Sigmoid colon (tissue), 7 donors: ENCODE data around the gene TECTA. TPM values are rescaled to one million over a fixed set of nuclear protein-coding genes. Genes with fewer than 3 reads are reported as not detected.

Source experiments
- DNase-seq: peaks from one replicate; pipeline ENCODE4 v3.0.0-alpha.2; 2019
- H3K27ac ChIP-seq, 4 donors: fragments of 200-600 bp; sonication (generic); one replicate each; pipeline ENCODE4 v1.5.1; 2016 to 2019; ENCODE audit warnings: mild to moderate bottlenecking in 1 of 4
- H3K27me3 ChIP-seq, 3 donors: fragments of 200-600 bp; sonication (generic); one replicate each; pipeline ENCODE4 v1.5.1; 2019; ENCODE audit warnings: mild to moderate bottlenecking in 1 of 3
- H3K36me3 ChIP-seq, 4 donors: fragments of 200-600 bp; sonication (generic); one replicate each; pipeline ENCODE4 v1.5.1; 2016 to 2019
- H3K4me1 ChIP-seq, 4 donors: fragments of 200-600 bp; sonication (generic); one replicate each; pipeline ENCODE4 v1.5.1; 2017 to 2019
- H3K4me3 ChIP-seq, 4 donors: fragments of 200-600 bp; sonication (generic); one replicate each; pipeline ENCODE4 v1.5.1; 2017 to 2019; ENCODE audit warnings: mild to moderate bottlenecking in 2 of 4, moderate library complexity in 1 of 4
- H3K9me3 ChIP-seq, 4 donors: fragments of 200-600 bp in 3 of 4; sonication (generic) in 3 of 4; one replicate each; pipeline versions ENCODE4 v1.5.1 to v1.6.1; 2013 to 2019
- EP300 ChIP-seq, 4 donors: sonication (generic); formaldehyde crosslinking; IDR thresholded peaks; one replicate each; pipeline ENCODE4 v1.6.1; 2017; ENCODE audit warnings: antibody characterized with exemption in 4 of 4
- POLR2A ChIP-seq, 2 donors: fragments of 450-650 bp; IDR thresholded peaks; one replicate each; pipeline ENCODE4 v1.6.1; 2016; ENCODE audit warnings: antibody characterized with exemption in 2 of 2, mild to moderate bottlenecking in 2 of 2, moderate library complexity in 2 of 2
- POLR2AphosphoS5 ChIP-seq, 4 donors: sonication (generic); formaldehyde crosslinking; IDR thresholded peaks; one replicate each; pipeline ENCODE4 v1.6.1; 2017; ENCODE audit warnings: antibody characterized with exemption in 4 of 4
- WGBS, 2 donors: extraction: QIAGEN DNeasy Blood & Tissue Kit; methylation state at CpG; one replicate each; pipeline ENCODE4 v1.1.7; 2013; 5-methylcytosine and 5-hydroxymethylcytosine counted together
- intact Hi-C: fragments of 100-400 bp; cut with DNase I; formaldehyde crosslinking; loops from one replicate; pipeline ENCODE4 v1.15.1; 2023
- polyA plus RNA-seq, 3 donors: library from polyadenylated mRNA; stranded (reverse); fragments of 200-250 nt; gene quantifications; one replicate each; pipeline ENCODE4 v1.2.3, GENCODE V29; 2013
- total RNA-seq, 4 donors: library from RNA; depleted of rRNA; stranded (reverse); fragments of >200 nt; gene quantifications; one replicate each; pipeline ENCODE4 v1.1.0, GENCODE V29; 2016
- TF ChIP-seq, protein P1 (sequence below), 4 experiments: fragments of 450-650 bp in 3 of 4; fragments of 200-600 bp in 1 of 4; IDR thresholded peaks; one replicate each; pipeline ENCODE4 v1.5.1; 2016 to 2019; ENCODE audit warnings: antibody characterized with exemption in 4 of 4, mild to moderate bottlenecking in 3 of 4, moderate library complexity in 2 of 4
- donor health status: healthy with polysubstance abuse.
- donor health status: Bipolar disorder and iron deficiency.
- donor health status: healthy.

TECTA gene, protein sequence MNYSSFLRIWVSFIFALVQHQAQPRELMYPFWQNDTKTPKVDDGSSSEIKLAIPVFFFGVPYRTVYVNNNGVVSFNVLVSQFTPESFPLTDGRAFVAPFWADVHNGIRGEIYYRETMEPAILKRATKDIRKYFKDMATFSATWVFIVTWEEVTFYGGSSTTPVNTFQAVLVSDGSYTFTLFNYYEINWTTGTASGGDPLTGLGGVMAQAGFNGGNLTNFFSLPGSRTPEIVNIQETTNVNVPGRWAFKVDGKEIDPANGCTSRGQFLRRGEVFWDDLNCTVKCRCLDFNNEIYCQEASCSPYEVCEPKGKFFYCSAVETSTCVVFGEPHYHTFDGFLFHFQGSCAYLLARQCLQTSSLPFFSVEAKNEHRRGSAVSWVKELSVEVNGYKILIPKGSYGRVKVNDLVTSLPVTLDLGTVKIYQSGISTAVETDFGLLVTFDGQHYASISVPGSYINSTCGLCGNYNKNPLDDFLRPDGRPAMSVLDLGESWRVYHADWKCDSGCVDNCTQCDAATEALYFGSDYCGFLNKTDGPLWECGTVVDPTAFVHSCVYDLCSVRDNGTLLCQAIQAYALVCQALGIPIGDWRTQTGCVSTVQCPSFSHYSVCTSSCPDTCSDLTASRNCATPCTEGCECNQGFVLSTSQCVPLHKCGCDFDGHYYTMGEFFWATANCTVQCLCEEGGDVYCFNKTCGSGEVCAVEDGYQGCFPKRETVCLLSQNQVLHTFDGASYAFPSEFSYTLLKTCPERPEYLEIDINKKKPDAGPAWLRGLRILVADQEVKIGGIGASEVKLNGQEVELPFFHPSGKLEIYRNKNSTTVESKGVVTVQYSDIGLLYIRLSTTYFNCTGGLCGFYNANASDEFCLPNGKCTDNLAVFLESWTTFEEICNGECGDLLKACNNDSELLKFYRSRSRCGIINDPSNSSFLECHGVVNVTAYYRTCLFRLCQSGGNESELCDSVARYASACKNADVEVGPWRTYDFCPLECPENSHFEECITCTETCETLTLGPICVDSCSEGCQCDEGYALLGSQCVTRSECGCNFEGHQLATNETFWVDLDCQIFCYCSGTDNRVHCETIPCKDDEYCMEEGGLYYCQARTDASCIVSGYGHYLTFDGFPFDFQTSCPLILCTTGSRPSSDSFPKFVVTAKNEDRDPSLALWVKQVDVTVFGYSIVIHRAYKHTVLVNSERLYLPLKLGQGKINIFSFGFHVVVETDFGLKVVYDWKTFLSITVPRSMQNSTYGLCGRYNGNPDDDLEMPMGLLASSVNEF (N-terminal part only)
- total RNA-seq = 1 to 10 TPM in 3 of 4 donors, under 1 TPM in 1; 0.82 to 3.9 (median 1.3) TPM
- polyA plus RNA-seq = under 1 TPM in 1 of 3 donors, not detected in 2; 0.28 TPM

DNA sequence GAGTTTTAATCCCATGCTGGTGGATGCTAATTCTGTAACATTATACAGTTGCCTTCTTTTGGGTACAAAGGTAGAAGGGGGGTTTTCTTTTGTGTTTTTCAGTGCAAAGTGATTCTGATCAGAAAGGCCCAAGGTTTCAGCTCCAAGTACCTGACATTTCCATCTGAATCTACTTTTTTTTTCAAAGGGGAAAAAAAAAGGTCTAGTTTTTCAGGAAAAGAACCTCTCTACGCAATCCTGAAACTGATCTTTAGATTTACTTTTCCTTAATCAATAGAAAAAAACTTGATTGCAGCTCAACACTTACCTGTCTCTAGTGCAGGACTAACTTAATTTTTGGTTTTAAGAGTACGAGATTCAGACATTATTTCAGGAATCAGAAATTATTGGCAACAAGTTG lies at the start of gene TECTA:
TSS of gene TECTA (plus strand) at position 301 of the 400 bp plus-strand sequence. CDS start 1,423 bp downstream, outside the sequence.
- H3K9me3 ChIP-seq = no peaks in the 10 kb centered on the region
- H3K27ac ChIP-seq = no peak within 1 kb of the TSS
- TF ChIP-seq POLR2AphosphoS5 (IDR thresholded peaks at IDR 0.05) = no peak
- TF ChIP-seq POLR2A (IDR thresholded peaks at IDR 0.05) = no peak
- TF ChIP-seq EP300 (IDR thresholded peaks at IDR 0.05) = no peak
- TF ChIP-seq, protein P1, sequence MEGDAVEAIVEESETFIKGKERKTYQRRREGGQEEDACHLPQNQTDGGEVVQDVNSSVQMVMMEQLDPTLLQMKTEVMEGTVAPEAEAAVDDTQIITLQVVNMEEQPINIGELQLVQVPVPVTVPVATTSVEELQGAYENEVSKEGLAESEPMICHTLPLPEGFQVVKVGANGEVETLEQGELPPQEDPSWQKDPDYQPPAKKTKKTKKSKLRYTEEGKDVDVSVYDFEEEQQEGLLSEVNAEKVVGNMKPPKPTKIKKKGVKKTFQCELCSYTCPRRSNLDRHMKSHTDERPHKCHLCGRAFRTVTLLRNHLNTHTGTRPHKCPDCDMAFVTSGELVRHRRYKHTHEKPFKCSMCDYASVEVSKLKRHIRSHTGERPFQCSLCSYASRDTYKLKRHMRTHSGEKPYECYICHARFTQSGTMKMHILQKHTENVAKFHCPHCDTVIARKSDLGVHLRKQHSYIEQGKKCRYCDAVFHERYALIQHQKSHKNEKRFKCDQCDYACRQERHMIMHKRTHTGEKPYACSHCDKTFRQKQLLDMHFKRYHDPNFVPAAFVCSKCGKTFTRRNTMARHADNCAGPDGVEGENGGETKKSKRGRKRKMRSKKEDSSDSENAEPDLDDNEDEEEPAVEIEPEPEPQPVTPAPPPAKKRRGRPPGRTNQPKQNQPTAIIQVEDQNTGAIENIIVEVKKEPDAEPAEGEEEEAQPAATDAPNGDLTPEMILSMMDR (IDR thresholded peaks at IDR 0.05) = no peak
- no peaks in the 10 kb centered on the region for H3K36me3 ChIP-seq
- no peaks in the 10 kb centered on the region for H3K27me3 ChIP-seq
- WGBS, 2 donors = 93 to 94% methylated on average over 2 of the region's 2 CpGs
- no peak for DNase-seq
- H3K4me1 ChIP-seq = peaks cover 0 to 19% (median 12%) of the 10 kb centered on the region in 4 donors
- intact Hi-C loops = no loop called here
- H3K4me3 ChIP-seq = no peak within 1 kb of the TSS

DNA sequence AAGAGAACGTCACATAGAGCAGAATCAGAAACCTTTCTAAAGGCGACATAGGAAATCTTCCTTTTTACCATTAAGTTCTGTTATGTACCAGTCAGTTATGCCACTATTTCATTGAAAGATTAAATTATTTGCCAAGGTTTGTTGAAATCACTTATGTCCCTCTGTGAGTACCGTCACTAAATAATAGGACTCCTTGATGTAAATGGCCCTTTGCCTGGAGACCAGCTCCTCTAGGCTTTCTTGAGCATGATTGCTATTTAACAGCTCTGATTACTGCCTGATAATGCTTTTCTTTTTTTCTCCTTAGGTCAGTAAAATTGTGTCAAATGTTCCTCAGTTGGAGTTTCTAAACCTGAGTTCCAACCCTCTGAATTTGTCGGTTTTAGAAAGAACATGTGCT lies 47.8 kb upstream of the TECTA start:
- Histone ChIP-seq H3K4me1 (no peaks in the 10 kb centered on the region), H3K27me3 (no peaks in the 10 kb centered on the region), H3K4me3 (no peak overlapping the region), H3K36me3 (peaks cover 4 to 81% (median 19%) of the 10 kb centered on the region in 4 donors), H3K27ac (no peak overlapping the region), H3K9me3 (no peaks in the 10 kb centered on the region)
- DNase-seq = no peak
- intact Hi-C loops = no loop called here
- WGBS, 2 donors = 98% methylated on average over 4 of the region's 4 CpGs
- no peak for TF ChIP-seq POLR2AphosphoS5 (IDR thresholded peaks at IDR 0.05)
- TF ChIP-seq, protein P1 (IDR thresholded peaks at IDR 0.05) = no peak
- TF ChIP-seq EP300 (IDR thresholded peaks at IDR 0.05) = no peak
- no peak for TF ChIP-seq POLR2A (IDR thresholded peaks at IDR 0.05)

DNA sequence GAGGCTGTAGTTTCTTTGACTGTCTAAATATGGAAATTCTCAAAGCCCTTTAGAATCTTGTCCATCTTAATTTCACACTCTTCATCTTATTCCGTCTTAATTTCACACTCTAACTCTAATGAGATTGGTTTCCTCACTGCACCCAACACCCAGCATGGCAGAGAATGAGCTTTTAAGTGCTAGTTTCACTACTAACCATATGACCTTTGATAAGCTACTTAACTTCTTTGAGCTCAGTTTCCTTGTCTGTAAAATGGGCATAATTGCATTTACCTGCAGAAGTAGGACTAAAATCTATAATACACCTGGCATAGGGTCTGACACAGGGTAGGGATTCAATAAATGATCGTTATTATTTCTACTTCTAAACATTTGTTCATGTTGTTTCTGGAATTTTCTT lies 46.8 kb upstream of the TECTA start:
- 90 to 97% methylated on average over 2 of the region's 2 CpGs for WGBS, 2 donors
- DNase-seq = no peak
- H3K4me3 ChIP-seq = no peak overlapping the region
- H3K27me3 ChIP-seq = no peaks in the 10 kb centered on the region
- H3K36me3 ChIP-seq = peaks cover 0 to 82% (median 20%) of the 10 kb centered on the region in 4 donors
- H3K9me3 ChIP-seq = no peaks in the 10 kb centered on the region
- H3K27ac ChIP-seq = no peak overlapping the region
- intact Hi-C loops = no loop called here
- H3K4me1 ChIP-seq = no peaks in the 10 kb centered on the region
- TF ChIP-seq POLR2AphosphoS5 (IDR thresholded peaks at IDR 0.05) (no peak), POLR2A (IDR thresholded peaks at IDR 0.05) (no peak), EP300 (IDR thresholded peaks at IDR 0.05) (no peak)
- TF ChIP-seq, protein P1 (IDR thresholded peaks at IDR 0.05) = no peak

DNA sequence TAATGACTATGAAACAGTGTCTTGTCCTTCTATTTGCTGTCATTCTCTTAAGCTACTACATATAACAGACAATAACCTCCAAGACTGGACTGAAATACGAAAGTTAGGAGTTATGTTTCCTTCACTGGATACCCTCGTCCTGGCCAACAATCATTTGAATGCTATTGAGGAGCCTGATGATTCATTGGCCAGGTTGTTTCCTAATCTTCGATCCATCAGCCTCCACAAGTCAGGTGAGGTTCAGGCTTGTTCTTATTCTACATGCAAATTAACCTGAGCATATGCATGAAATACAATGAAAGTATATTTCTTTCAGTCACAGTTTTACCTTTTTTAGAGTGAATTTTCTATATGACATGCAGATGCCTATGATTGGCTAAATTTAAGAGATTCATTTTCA lies 46.0 kb upstream of the TECTA start:
- TF ChIP-seq EP300 (IDR thresholded peaks at IDR 0.05) (no peak), POLR2AphosphoS5 (IDR thresholded peaks at IDR 0.05) (no peak), POLR2A (IDR thresholded peaks at IDR 0.05) (no peak)
- TF ChIP-seq, protein P1 (IDR thresholded peaks at IDR 0.05) = no peak

More for the DNA sequence above, 46.0 kb upstream of the TECTA start:
- intact Hi-C loops = no loop called here
- Histone ChIP-seq H3K27me3 (no peaks in the 10 kb centered on the region), H3K9me3 (no peaks in the 10 kb centered on the region), H3K4me1 (no peaks in the 10 kb centered on the region), H3K36me3 (peaks cover under 1 to 84% (median 21%) of the 10 kb centered on the region in 4 donors), H3K27ac (no peak overlapping the region), H3K4me3 (no peak overlapping the region)
- DNase-seq = no peak
- WGBS, 2 donors = 91 to 96% methylated on average over 3 of the region's 3 CpGs
